ENCODE results near the gene KSR2. TPM values are rescaled to one million over a fixed set of nuclear protein-coding genes. Genes with fewer than 3 reads are reported as not detected.

Gene KSR2
- total RNA-seq, 1 experiment from 2014 or later = not detected

GRCh38 chr12:117835156-117835555 is 133.6 kb downstream of the KSR2 start:
- CTCF ChIA-PET = interaction anchor here (0.6 kb wide), 1 partner anchor 17 kb away, joined by 3 read pairs; no protein-coding TSS in a partner anchor
- no TSS peak for BruUV-seq (replicated peaks)
- no peak overlapping the region for H3K27ac ChIP-seq (ENCODE audit: low read depth, low read length, poor library complexity, severe bottlenecking)
- DNase-seq (ENCODE audit: low spot score) = no peak
- peaks cover 23% of the 10 kb centered on the region for H3K27me3 ChIP-seq (replicated peaks; ENCODE audit: insufficient read depth, low read depth, low read length, poor library complexity)
- H3K4me3 ChIP-seq (ENCODE audit: low read depth, low read length, poor library complexity, severe bottlenecking) = no peak overlapping the region
- H3K9me3 ChIP-seq (ENCODE audit: low read depth, low read length, poor library complexity, severe bottlenecking) = no peaks in the 10 kb centered on the region
- no peak for TF ChIP-seq EZH2 (IDR thresholded peaks at IDR 0.05; ENCODE audit: borderline replicate concordance, low read depth, low read length, poor library complexity, severe bottlenecking)
- no peak for TF ChIP-seq CTCF (conservative IDR thresholded peaks at IDR 0.05; ENCODE audit: low read depth, low read length)
- no peaks in the 10 kb centered on the region for H3K4me1 ChIP-seq (ENCODE audit: insufficient read depth, low read length, poor library complexity, severe bottlenecking)
- POLR2A ChIA-PET (ENCODE audit: low non-redundant PET) = no interaction called here
- H3K36me3 ChIP-seq (ENCODE audit: insufficient read depth, low read length, poor library complexity, severe bottlenecking) = no peaks in the 10 kb centered on the region
- intact Hi-C loops (cut with micrococcal nuclease; ENCODE audit: unreplicated experiment) = loop anchor here (5.0 to 10.0 kb wide), 2 partner anchors 250 to 623 kb away; no protein-coding TSS in a partner anchor

- no TSS peak for BruUV-seq (replicated peaks)
- ChIA-PET POLR2A (ENCODE audit: low non-redundant PET) (no interaction called here), CTCF (no interaction called here)
- intact Hi-C loops (cut with micrococcal nuclease; ENCODE audit: unreplicated experiment) = loop anchor here (10.0 kb wide), 1 partner anchor 248 kb away; no protein-coding TSS in a partner anchor
- DNase-seq (ENCODE audit: low spot score) = no peak
- Histone ChIP-seq H3K9me3 (ENCODE audit: low read depth, low read length, poor library complexity, severe bottlenecking) (peaks cover 7% of the 10 kb centered on the region), H3K4me1 (ENCODE audit: insufficient read depth, low read length, poor library complexity, severe bottlenecking) (no peaks in the 10 kb centered on the region), H3K27ac (ENCODE audit: low read depth, low read length, poor library complexity, severe bottlenecking) (no peak overlapping the region), H3K27me3 (replicated peaks; ENCODE audit: insufficient read depth, low read depth, low read length, poor library complexity) (peaks cover 7% of the 10 kb centered on the region), H3K4me3 (ENCODE audit: low read depth, low read length, poor library complexity, severe bottlenecking) (no peak overlapping the region), H3K36me3 (ENCODE audit: insufficient read depth, low read length, poor library complexity, severe bottlenecking) (no peaks in the 10 kb centered on the region)
- no peak for TF ChIP-seq CTCF (conservative IDR thresholded peaks at IDR 0.05; ENCODE audit: low read depth, low read length)
- no peak for TF ChIP-seq EZH2 (IDR thresholded peaks at IDR 0.05; ENCODE audit: borderline replicate concordance, low read depth, low read length, poor library complexity, severe bottlenecking)
These were observed 136.0 kb downstream of the KSR2 start for GRCh38 chr12:117832459-117833457.

- no peak for TF ChIP-seq EZH2 (IDR thresholded peaks at IDR 0.05; ENCODE audit: borderline replicate concordance, low read depth, low read length, poor library complexity, severe bottlenecking)
- no peak for TF ChIP-seq CTCF (conservative IDR thresholded peaks at IDR 0.05; ENCODE audit: low read depth, low read length)
- intact Hi-C loops (cut with micrococcal nuclease; ENCODE audit: unreplicated experiment) = loop anchor here (10.0 kb wide), 1 partner anchor 246 kb away; no protein-coding TSS in a partner anchor
- DNase-seq (ENCODE audit: low spot score) = no peak
- Histone ChIP-seq H3K27ac (ENCODE audit: low read depth, low read length, poor library complexity, severe bottlenecking) (no peak overlapping the region), H3K27me3 (replicated peaks; ENCODE audit: insufficient read depth, low read depth, low read length, poor library complexity) (peaks cover 7% of the 10 kb centered on the region), H3K4me1 (ENCODE audit: insufficient read depth, low read length, poor library complexity, severe bottlenecking) (no peaks in the 10 kb centered on the region), H3K36me3 (ENCODE audit: insufficient read depth, low read length, poor library complexity, severe bottlenecking) (no peaks in the 10 kb centered on the region), H3K4me3 (ENCODE audit: low read depth, low read length, poor library complexity, severe bottlenecking) (no peak overlapping the region), H3K9me3 (ENCODE audit: low read depth, low read length, poor library complexity, severe bottlenecking) (peaks cover 7% of the 10 kb centered on the region)
- POLR2A ChIA-PET (ENCODE audit: low non-redundant PET) = no interaction called here
- no TSS peak for BruUV-seq (replicated peaks)
- CTCF ChIA-PET = no interaction called here
These were observed 138.3 kb downstream of the KSR2 start for GRCh38 chr12:117830471-117830870.

Data from A673 (cell line).